Measurements from ENCODE around the gene SGO1.
A peak's percentile ranks its signal among the peaks of the same experiment; 100 is the strongest.

The SGO1 gene

GRCh38 chr3:20185679-20186599 lies at the start of gene SGO1:
SGO1 (minus strand) TSS chr3:20186206; CDS start chr3:20184027, 2,179 bp downstream.
- H3K4me3 ChIP-seq (ENCODE audit: low read depth, low read length): peak within 1 kb of the TSS; percentile 98
- DNase-seq (ENCODE audit: low read depth, low spot score): peak; percentile 65
- CTCF ChIA-PET: interaction anchor here (0.8 to 2.1 kb wide), 4 partner anchors 10 to 300 kb away, joined by 3 to 5 read pairs (median 3); no protein-coding TSS in a partner anchor
- POLR2A ChIA-PET: interaction anchor here (0.7 to 1.0 kb wide), 2 partner anchors 14 to 321 kb away, joined by 3 read pairs; no protein-coding TSS in a partner anchor
- no peak for TF ChIP-seq CTCF (IDR thresholded peaks at IDR 0.05; ENCODE audit: insufficient read depth, low read length, missing control alignments)

- ChIA-PET POLR2A (no interaction called here), CTCF (no interaction called here)
- no peak overlapping the region for H3K4me3 ChIP-seq (ENCODE audit: low read depth, low read length)
- no peak for TF ChIP-seq CTCF (IDR thresholded peaks at IDR 0.05; ENCODE audit: insufficient read depth, low read length, missing control alignments)
- DNase-seq (ENCODE audit: low read depth, low spot score): no peak
Measured at GRCh38 chr3:20235796-20236195, 49.8 kb upstream of the SGO1 start.

GRCh38 chr3:20232906-20233780 lies 47.1 kb upstream of the SGO1 start:
- ChIA-PET CTCF (no interaction called here), POLR2A (no interaction called here)
- H3K4me3 ChIP-seq (ENCODE audit: low read depth, low read length): no peak overlapping the region
- no peak for TF ChIP-seq CTCF (IDR thresholded peaks at IDR 0.05; ENCODE audit: insufficient read depth, low read length, missing control alignments)
- DNase-seq (ENCODE audit: low read depth, low spot score): no peak

GRCh38 chr3:20230954-20231353 lies 44.9 kb upstream of the SGO1 start:
- CTCF ChIA-PET: interaction anchor here (0.9 kb wide), 1 partner anchor 34 kb away, joined by 3 read pairs; no protein-coding TSS in a partner anchor
- DNase-seq (ENCODE audit: low read depth, low spot score): no peak
- H3K4me3 ChIP-seq (ENCODE audit: low read depth, low read length): no peak overlapping the region
- no peak for TF ChIP-seq CTCF (IDR thresholded peaks at IDR 0.05; ENCODE audit: insufficient read depth, low read length, missing control alignments)
- POLR2A ChIA-PET: no interaction called here

- no peak for DNase-seq (ENCODE audit: low read depth, low spot score)
- no peak for TF ChIP-seq CTCF (IDR thresholded peaks at IDR 0.05; ENCODE audit: insufficient read depth, low read length, missing control alignments)
- CTCF ChIA-PET: interaction anchor here (1.0 kb wide), 1 partner anchor 1256 kb away, joined by 3 read pairs; no protein-coding TSS in a partner anchor
- H3K4me3 ChIP-seq (ENCODE audit: low read depth, low read length): no peak overlapping the region
- POLR2A ChIA-PET: no interaction called here
Measured at GRCh38 chr3:20225769-20226168, 39.8 kb upstream of the SGO1 start.

- CTCF ChIA-PET: no interaction called here
- no peak for TF ChIP-seq CTCF (IDR thresholded peaks at IDR 0.05; ENCODE audit: insufficient read depth, low read length, missing control alignments)
- no peak overlapping the region for H3K4me3 ChIP-seq (ENCODE audit: low read depth, low read length)
- DNase-seq (ENCODE audit: low read depth, low spot score): no peak
- POLR2A ChIA-PET: no interaction called here
Measured at GRCh38 chr3:20222274-20222673, 36.3 kb upstream of the SGO1 start.

Measured in AG04449 (cell line).